ENCODE data around the gene TMBIM4.

GRCh38 chr12:66149702-66150398 lies 19.9 kb downstream of the TMBIM4 start:
- peak; percentile 19; the same call in 1 of the 2 replicates for TF ChIP-seq CTCF (conservative IDR thresholded peaks at IDR 0.05)
- no peak for TF ChIP-seq ZFX (IDR thresholded peaks at IDR 0.05)

Measured in C4-2B (cell line).